Breast epithelium (tissue), 4 donors: ENCODE data around the gene MUS81. TPM values are rescaled to one million over a fixed set of nuclear protein-coding genes. Genes with fewer than 3 reads are reported as not detected.

Source experiments
- DNase-seq, 2 donors: peaks; one replicate each; pipeline ENCODE4 v3.0.0-alpha.2; 2019; ENCODE audit warnings: low spot score in 2 of 2
- H3K27ac ChIP-seq, 2 donors: fragments of 200-600 bp; sonication (generic) in 1 of 2; one replicate each; pipeline ENCODE4 v1.5.1; 2016 to 2019; ENCODE audit warnings: mild to moderate bottlenecking in 1 of 2
- H3K27me3 ChIP-seq, 2 donors: fragments of 200-600 bp; sonication (generic) in 1 of 2; one replicate each; pipeline versions ENCODE4 v1.5.1 to v1.6.0; 2017 to 2019; ENCODE audit warnings: control low read depth in 1 of 2, mild to moderate bottlenecking in 1 of 2
- H3K36me3 ChIP-seq: fragments of 200-600 bp; one replicate; pipeline ENCODE4 v1.5.1; 2019
- H3K4me1 ChIP-seq, 2 donors: fragments of 200-600 bp; sonication (generic); one replicate each; pipeline ENCODE4 v1.5.1; 2016 to 2019; ENCODE audit warnings: control low read depth in 1 of 2
- H3K4me3 ChIP-seq, 3 donors: fragments of 200-600 bp; sonication (generic); 1 replicate in 2 of 3; 2 replicates in 1 of 3; pipeline ENCODE4 v1.5.1; 2016 to 2019; ENCODE audit warnings: mild to moderate bottlenecking in 3 of 3, moderate library complexity in 2 of 3
- H3K9me3 ChIP-seq, 2 donors: fragments of 200-600 bp; sonication (generic) in 1 of 2; one replicate each; pipeline ENCODE4 v1.5.1; 2016 to 2019; ENCODE audit warnings: control low read depth in 1 of 2
- CTCF ChIP-seq, 3 donors: fragments of 450-650 bp; IDR thresholded peaks; one replicate each; pipeline ENCODE4 v1.5.1; 2016 to 2017; ENCODE audit warnings: antibody characterized with exemption in 3 of 3, mild to moderate bottlenecking in 3 of 3, moderate library complexity in 3 of 3
- POLR2A ChIP-seq: fragments of 450-650 bp; IDR thresholded peaks from one replicate; pipeline ENCODE4 v1.6.1; 2016; ENCODE audit warnings: antibody characterized with exemption, mild to moderate bottlenecking, moderate library complexity
- POLR2AphosphoS5 ChIP-seq, 3 donors: sonication (generic); formaldehyde crosslinking; IDR thresholded peaks; one replicate each; pipeline ENCODE4 v1.6.1; 2017; ENCODE audit warnings: antibody characterized with exemption in 3 of 3
- intact Hi-C: fragments of 100-400 bp; cut with DNase I; formaldehyde crosslinking; loops from one replicate; pipeline ENCODE4 v1.15.1; 2023; ENCODE audit warnings: low total_unique reads
- total RNA-seq, 3 donors: library from RNA; depleted of rRNA; stranded (reverse); fragments of >200 nt; gene quantifications; one replicate each; pipeline ENCODE4 v1.1.0, GENCODE V29; 2016

MUS81 gene
- total RNA-seq, 3 donors from 2014 or later, result 29.8 to 44.6 (median 42.9) TPM

GRCh38 chr11:65868907-65869306 lies 8.7 kb downstream of the MUS81 start:
- Histone ChIP-seq H3K36me3 (peaks cover 4% of the 10 kb centered on the region), H3K4me3 (no peak overlapping the region), H3K9me3 (no peaks in the 10 kb centered on the region), H3K27ac (peak overlapping the region in 1 of 2 donors; percentile 5), H3K4me1 (peaks cover 0 to 10% of the 10 kb centered on the region in 2 donors), H3K27me3 (no peaks in the 10 kb centered on the region)
- no peak for DNase-seq
- TF ChIP-seq CTCF (IDR thresholded peaks at IDR 0.05), result no peak
- TF ChIP-seq POLR2A, result no peak
- no peak for TF ChIP-seq POLR2AphosphoS5 (IDR thresholded peaks at IDR 0.05)
- intact Hi-C loops, result no loop called here

GRCh38 chr11:65869643-65870306 lies 9.5 kb downstream of the MUS81 start:
- DNase-seq, result no peak
- H3K27ac ChIP-seq, result peak overlapping the region in 1 of 2 donors; percentile 97
- intact Hi-C loops, result no loop called here
- no peaks in the 10 kb centered on the region for H3K36me3 ChIP-seq
- no peaks in the 10 kb centered on the region for H3K9me3 ChIP-seq
- TF ChIP-seq CTCF (IDR thresholded peaks at IDR 0.05), result no peak
- TF ChIP-seq POLR2A, result no peak
- TF ChIP-seq POLR2AphosphoS5 (IDR thresholded peaks at IDR 0.05), result no peak
- H3K4me3 ChIP-seq, result no peak overlapping the region
- H3K4me1 ChIP-seq, result peaks cover 0 to 10% of the 10 kb centered on the region in 2 donors
- no peaks in the 10 kb centered on the region for H3K27me3 ChIP-seq

- intact Hi-C loops, result no loop called here
- no peak for DNase-seq
- H3K4me1 ChIP-seq, result peaks cover 0 to 10% of the 10 kb centered on the region in 2 donors
- H3K9me3 ChIP-seq, result no peaks in the 10 kb centered on the region
- H3K4me3 ChIP-seq, result peak overlapping the region in 1 of 3 donors; percentile 88
- no peak for TF ChIP-seq POLR2AphosphoS5 (IDR thresholded peaks at IDR 0.05)
- no peak for TF ChIP-seq CTCF (IDR thresholded peaks at IDR 0.05)
- no peak for TF ChIP-seq POLR2A
- H3K36me3 ChIP-seq, result no peaks in the 10 kb centered on the region
- H3K27ac ChIP-seq, result peak overlapping the region in 1 of 2 donors; percentile 97
- no peaks in the 10 kb centered on the region for H3K27me3 ChIP-seq
Measured at GRCh38 chr11:65870307-65870658, 10.1 kb downstream of the MUS81 start.

GRCh38 chr11:65870706-65871681 lies 10.8 kb downstream of the MUS81 start:
- H3K9me3 ChIP-seq, result no peaks in the 10 kb centered on the region
- H3K36me3 ChIP-seq, result no peaks in the 10 kb centered on the region
- DNase-seq, result no peak
- H3K4me3 ChIP-seq, result peak overlapping the region; percentile 53 to 88 (median 65)
- H3K27ac ChIP-seq, result peak overlapping the region; percentile 88 to 97
- no peaks in the 10 kb centered on the region for H3K27me3 ChIP-seq
- intact Hi-C loops, result no loop called here
- H3K4me1 ChIP-seq, result peaks cover 0 to 10% of the 10 kb centered on the region in 2 donors
- TF ChIP-seq CTCF (IDR thresholded peaks at IDR 0.05), result no peak
- TF ChIP-seq POLR2A, result no peak
- TF ChIP-seq POLR2AphosphoS5 (IDR thresholded peaks at IDR 0.05), result no peak
